HG03280 (cell line): ENCODE measurements around the gene PNMA8B.

Experiments
- ATAC-seq: cut with Tn5 transposase; IDR thresholded peaks from one replicate; pipeline ENCODE4 v1.9.1; 2021; ENCODE audit warnings: mild to moderate bottlenecking, moderate library complexity; ENCODE audit not compliant: unreplicated experiment

The PNMA8B gene

GRCh38 chr19:46460055-46460454 is 35.6 kb downstream of the PNMA8B start:
- ATAC-seq: no peak

GRCh38 chr19:46456930-46457329 is 38.7 kb downstream of the PNMA8B start:
- ATAC-seq: no peak

- no peak for ATAC-seq
Measured at GRCh38 chr19:46454244-46454643, 41.4 kb downstream of the PNMA8B start.

DNA sequence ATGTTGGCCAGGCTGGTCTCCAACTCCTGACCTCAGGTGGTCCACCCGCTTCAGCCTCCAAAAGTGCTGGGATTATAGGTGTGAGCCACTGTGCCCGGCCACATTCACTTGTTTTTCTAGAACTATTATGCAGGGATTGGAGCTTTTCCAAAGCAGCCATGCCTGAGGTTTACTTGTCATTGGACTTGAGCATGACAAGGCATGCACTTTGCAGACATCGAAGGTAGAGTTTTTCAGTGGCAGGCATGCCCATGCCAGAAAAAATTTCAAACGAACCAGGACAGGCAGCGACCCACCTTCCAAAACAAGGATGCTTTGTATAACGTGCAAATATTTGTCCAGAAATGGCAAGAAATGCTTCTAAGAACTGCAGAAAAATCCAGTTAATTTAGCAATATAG is 42.0 kb downstream of the PNMA8B start:
- ATAC-seq: no peak

DNA sequence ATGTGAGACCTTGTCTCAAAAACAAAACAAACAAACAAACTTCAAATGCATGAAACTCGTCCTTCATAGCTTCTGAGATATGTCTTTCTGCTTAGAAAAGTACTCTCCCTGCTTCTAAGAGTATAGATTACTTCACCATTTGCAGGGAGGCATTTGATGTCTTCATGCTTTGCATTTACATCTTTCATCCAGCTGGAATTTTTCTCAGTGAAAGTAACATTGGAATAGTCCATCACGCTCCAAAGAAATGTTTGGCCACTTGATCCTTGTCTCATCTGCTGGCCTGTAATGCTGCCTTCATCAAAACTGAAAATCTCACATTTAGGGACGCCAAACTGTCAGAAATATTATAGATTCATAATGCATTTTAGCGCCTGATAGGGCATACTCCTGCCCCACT is 43.5 kb downstream of the PNMA8B start:
- no peak for ATAC-seq

GRCh38 chr19:46451352-46451751 is 44.3 kb downstream of the PNMA8B start:
- no peak for ATAC-seq

DNA sequence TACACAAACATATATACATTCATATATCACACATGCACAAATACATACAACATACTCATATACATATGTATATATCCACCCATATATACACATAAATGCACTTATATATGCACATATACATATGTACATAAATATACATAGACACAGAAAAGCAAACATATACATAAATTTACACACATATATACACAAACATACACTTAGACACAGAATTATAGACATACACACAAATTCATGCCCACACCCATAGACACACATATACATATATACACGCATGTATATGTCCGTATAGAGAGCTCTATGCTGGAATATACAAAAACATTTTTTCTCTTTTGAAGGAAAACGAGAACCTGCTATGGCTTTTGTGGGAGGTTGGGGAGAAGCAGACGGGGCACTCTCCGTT is 44.9 kb downstream of the PNMA8B start:
- ATAC-seq: no peak

DNA sequence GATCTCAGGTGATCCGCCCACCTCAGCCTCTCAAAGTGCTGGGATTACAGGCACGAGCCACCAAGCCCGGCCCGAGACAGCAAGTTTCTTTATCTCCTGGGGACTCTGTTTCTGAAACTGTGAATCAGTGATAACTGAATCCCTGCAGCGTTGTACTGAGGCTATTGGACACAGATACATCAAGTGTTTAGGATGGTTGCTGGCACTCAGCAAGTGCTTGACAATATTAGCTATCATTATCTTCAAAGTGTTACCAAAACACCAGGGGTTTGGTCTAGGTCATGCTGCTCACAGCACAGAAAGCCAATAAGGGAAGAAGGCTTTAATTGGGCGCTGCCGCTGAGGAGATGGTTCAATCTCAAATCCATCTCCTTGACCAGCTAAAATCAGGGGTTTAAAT is 46.4 kb downstream of the PNMA8B start:
- ATAC-seq: no peak

DNA sequence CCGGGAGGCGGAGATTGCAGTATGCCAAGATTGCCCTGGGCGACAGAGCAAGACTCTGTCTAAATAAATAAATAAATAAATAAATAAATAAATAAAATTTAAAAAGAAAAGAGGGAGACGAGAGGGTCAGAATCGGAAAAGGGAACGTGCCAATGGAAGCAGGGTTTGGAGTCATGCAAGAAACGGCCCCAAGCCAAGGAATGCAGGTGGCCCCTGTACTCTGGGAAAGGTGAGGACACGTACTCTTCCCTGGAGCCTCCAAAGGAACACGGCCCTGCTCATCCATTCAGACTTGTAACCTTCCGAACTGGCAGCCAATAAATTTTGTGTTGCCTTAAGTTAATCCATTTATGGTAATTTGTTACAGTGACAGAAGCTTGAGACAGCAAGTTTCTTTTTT is 47.1 kb downstream of the PNMA8B start:
- ATAC-seq: no peak

DNA sequence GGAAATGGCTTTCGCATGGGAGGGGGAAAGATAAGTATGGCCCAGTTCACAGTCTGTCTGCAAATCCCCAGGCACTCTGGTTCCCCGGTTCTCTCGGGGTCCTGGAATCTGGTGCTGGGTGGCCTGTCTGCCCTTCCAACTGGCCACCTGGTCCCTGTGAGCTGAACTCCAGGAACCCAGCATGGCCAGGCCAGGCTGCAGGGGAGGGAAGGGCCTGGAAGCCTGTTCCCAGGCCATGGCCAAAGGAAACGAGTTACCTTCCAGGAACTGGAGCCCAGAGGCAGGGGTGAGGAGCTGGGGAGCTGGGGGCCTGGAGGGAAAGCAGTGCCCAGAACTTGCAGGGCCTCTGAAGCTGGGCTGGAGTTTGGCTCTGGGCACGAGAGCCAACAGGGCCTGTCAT is 47.8 kb downstream of the PNMA8B start:
- no peak for ATAC-seq

DNA sequence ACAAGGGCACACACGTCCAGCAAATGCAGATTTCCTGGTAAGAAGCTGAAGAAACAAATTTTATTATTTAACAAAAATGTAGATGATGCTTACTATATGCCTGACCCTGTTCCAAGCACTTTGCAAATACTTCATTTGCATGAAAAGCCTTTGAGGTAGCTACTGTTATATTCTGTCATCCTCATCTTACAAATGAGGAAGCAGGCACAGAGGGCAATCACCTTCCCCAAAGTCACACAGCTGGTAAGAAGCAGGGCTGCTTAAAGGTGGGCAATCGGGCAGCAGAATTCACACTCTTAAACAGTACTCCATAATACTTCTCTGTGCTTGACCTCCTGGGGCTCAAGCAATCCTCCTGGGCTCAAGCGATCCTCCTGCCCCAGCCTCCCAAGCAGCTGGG is 48.7 kb downstream of the PNMA8B start:
- no peak for ATAC-seq

DNA sequence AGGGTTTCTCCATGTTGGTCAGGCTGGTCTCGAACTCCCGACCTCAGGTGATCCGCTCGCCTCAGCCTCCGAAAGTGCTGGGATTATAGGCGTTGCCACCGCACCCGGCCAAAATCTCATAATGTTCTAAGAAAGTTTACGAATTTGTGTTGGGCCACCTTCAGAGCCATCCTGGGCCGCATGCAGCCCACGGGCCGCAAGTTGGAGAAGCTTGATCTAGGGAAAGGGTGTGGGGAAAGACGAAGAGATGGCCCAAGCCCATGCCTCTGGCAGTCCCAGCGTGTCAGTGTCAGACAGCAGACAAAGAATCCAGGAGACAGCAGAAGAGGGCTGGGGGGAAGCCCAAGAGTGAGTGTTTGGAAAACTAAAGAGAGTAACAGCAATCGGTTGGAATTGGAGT is 49.6 kb downstream of the PNMA8B start:
- no peak for ATAC-seq

- no peak for ATAC-seq
Measured at GRCh38 chr19:46442808-46443450, 52.7 kb downstream of the PNMA8B start.

GRCh38 chr19:46441866-46442265 is 53.8 kb downstream of the PNMA8B start:
- ATAC-seq: no peak
